GM21423 (cell line): ENCODE data around the gene ACTR3.
A peak's percentile ranks its signal among the peaks of the same experiment; 100 is the strongest.

ENCODE experiments used
- ATAC-seq: cut with Tn5 transposase; IDR thresholded peaks from one replicate; pipeline ENCODE4 v1.9.1; 2021; ENCODE audit warnings: mild to moderate bottlenecking, moderate library complexity; ENCODE audit not compliant: unreplicated experiment

Gene ACTR3

GRCh38 chr2:113986762-113987290 is 96.9 kb downstream of the ACTR3 start:
- no peak for ATAC-seq

GRCh38 chr2:113992090-113992489 is 102.2 kb downstream of the ACTR3 start:
- no peak for ATAC-seq

- no peak for ATAC-seq
Observed at GRCh38 chr2:113996671-113997594, 107.0 kb downstream of the ACTR3 start.

GRCh38 chr2:114001152-114001551 is 111.3 kb downstream of the ACTR3 start:
- ATAC-seq: no peak

- ATAC-seq: no peak
Observed at GRCh38 chr2:114001937-114002336, 112.0 kb downstream of the ACTR3 start.

GRCh38 chr2:114005110-114005783 is 115.4 kb downstream of the ACTR3 start:
- peak; percentile 48 for ATAC-seq

- no peak for ATAC-seq
Observed at GRCh38 chr2:114006460-114006859, 116.6 kb downstream of the ACTR3 start.

- ATAC-seq: no peak
Observed at GRCh38 chr2:114007436-114007835, 117.5 kb downstream of the ACTR3 start.

- ATAC-seq: no peak
Observed at GRCh38 chr2:114008720-114009119, 118.8 kb downstream of the ACTR3 start.

- ATAC-seq: no peak
Observed at GRCh38 chr2:114009205-114009944, 119.5 kb downstream of the ACTR3 start.

GRCh38 chr2:114010001-114010400 is 120.1 kb downstream of the ACTR3 start:
- no peak for ATAC-seq

GRCh38 chr2:114011713-114012112 is 121.8 kb downstream of the ACTR3 start:
- ATAC-seq: no peak
